Neural cell (in vitro differentiated cells): Measurements from ENCODE around the gene INTS4.
"Not testable (repeated sequence)": the region's sequence is repeated elsewhere in the genome, so short reads cannot be mapped to it uniquely, and the experiment has no call there.

Experiments
- EP300 ChIP-seq: fragments of 450-650 bp; conservative IDR thresholded peaks from 2 replicates; pipeline ENCODE4 v1.6.1; 2014; ENCODE audit warnings: antibody characterized with exemption, mild to moderate bottlenecking, moderate library complexity; ENCODE audit not compliant: poor library complexity, severe bottlenecking
- EZH2 ChIP-seq: fragments of 200-600, 300-800 bp; shearing (Covaris generic), sonication (generic); IDR thresholded peaks from 2 replicates; pipeline ENCODE4 v1.6.1; 2014; ENCODE audit warnings: antibody characterized with exemption, low read length, borderline replicate concordance, mild to moderate bottlenecking; ENCODE audit not compliant: insufficient read depth, poor library complexity, severe bottlenecking
- TF ChIP-seq, protein P1 (sequence below): fragments of 450-650 bp; IDR thresholded peaks from 2 replicates; pipeline ENCODE4 v1.5.1; 2014; ENCODE audit warnings: antibody characterized with exemption, mild to moderate bottlenecking, moderate library complexity; ENCODE audit not compliant: poor library complexity, severe bottlenecking

DNA sequence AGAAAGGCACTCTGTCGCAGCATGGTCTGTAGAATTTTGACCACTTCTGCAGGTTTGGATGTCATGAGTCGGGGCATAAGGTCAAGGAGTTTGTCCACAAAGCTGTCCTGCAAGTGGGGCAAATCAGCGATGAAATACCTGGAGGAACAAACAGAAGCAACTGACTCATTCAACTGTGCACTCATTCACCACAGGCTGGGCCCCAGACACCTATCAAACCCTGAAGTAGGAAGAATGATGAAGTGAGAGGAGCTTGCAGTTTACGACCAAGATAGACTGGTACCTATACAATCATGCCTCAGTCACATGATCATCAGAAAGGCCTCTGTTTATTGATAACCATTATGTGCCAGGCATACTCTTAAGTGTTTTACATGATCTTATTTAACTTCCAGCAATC, 102.8 kb downstream of the INTS4 start:
- not testable (repeated sequence) for TF ChIP-seq EZH2, EP300
- TF ChIP-seq, protein P1, sequence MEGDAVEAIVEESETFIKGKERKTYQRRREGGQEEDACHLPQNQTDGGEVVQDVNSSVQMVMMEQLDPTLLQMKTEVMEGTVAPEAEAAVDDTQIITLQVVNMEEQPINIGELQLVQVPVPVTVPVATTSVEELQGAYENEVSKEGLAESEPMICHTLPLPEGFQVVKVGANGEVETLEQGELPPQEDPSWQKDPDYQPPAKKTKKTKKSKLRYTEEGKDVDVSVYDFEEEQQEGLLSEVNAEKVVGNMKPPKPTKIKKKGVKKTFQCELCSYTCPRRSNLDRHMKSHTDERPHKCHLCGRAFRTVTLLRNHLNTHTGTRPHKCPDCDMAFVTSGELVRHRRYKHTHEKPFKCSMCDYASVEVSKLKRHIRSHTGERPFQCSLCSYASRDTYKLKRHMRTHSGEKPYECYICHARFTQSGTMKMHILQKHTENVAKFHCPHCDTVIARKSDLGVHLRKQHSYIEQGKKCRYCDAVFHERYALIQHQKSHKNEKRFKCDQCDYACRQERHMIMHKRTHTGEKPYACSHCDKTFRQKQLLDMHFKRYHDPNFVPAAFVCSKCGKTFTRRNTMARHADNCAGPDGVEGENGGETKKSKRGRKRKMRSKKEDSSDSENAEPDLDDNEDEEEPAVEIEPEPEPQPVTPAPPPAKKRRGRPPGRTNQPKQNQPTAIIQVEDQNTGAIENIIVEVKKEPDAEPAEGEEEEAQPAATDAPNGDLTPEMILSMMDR: not testable (repeated sequence)
